GM21717 (cell line): ENCODE data around the gene ZDBF2.
"Not testable (repeated sequence)": the region's sequence is repeated elsewhere in the genome, so short reads cannot be mapped to it uniquely, and the experiment has no call there.

Experiments used
- ATAC-seq: cut with Tn5 transposase; IDR thresholded peaks from one replicate; pipeline ENCODE4 v1.9.1; 2021; ENCODE audit warnings: mild to moderate bottlenecking, moderate library complexity; ENCODE audit not compliant: unreplicated experiment

ZDBF2 gene

DNA sequence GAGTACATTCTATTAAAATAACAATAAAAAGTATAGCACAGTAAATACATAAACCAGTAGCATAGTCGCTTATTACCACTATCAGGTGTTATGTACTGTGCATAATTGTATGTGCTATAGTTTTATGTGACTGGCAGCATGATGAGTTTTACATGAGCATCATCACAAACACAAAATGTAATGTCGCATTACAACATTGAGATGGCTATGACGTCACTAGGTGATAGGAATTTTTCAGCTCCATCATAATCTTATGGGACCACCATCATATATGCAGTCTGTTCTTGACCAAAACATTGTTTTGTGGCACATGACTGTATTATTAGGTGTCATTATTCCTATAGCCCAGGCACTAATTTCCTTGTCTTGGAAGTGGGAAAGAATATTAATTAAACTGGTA is 48.6 kb downstream of the ZDBF2 start:
- no peak for ATAC-seq

GRCh38 chr2:206323486-206323885 is 49.0 kb downstream of the ZDBF2 start:
- ATAC-seq = no peak

DNA sequence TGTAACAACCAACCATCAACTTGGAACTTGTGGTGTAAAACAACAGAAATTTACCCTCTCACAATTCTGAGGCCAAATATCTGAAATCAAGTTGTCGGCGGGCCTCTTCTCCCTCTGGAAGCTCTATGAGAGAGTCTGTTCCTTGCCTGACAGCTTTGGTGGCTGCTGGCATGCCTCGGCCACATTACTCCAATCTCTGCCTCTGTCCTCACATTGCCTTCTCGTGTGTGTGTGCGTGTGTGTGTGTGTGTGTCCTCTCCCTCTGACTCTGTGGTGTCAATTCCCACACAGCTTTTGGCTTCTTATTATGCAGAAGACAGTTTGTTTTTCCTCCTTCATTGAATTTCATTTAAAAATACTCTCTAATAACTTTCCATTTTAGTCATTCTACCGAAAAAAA is 50.4 kb downstream of the ZDBF2 start:
- ATAC-seq = no peak

DNA sequence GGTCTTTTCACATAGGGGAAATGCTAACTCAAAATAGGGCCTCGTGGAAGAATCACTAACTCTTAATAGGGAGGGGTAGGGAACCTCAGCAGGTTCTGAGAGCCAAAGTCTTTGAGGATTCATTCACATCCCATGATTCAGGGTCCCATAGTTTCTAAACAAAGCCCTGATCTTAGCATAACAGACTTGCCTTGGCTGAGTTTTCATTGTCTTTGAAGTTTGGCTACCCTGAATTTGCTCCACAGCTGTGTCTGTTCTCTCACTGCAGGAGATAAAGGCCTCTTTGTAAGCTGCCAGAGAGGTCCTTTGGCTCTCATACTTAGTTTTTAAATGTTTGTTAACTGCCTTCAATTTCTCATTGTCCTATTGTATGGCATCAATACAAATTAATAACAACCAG is 54.5 kb downstream of the ZDBF2 start:
- ATAC-seq = no peak

DNA sequence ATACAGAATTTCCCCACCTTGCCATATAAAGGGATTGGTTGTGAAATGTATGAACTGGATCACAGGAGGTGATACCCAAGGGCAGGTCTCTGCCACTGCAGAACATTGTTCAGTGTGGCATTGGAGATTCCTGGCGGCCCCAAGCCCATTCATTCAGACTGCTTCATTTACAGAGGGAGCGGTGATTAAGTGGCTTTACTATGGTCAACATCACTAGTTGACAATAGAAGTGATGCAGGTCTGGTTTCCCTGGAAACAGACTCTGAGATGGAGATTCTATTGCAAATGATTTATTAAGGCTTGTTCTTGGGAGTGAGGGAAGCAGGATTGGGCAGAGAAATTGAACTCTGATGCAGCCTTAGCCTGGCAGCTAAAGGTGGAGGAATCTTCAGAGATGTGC is 62.4 kb downstream of the ZDBF2 start:
- ATAC-seq = no peak

GRCh38 chr2:206337956-206338355 is 63.5 kb downstream of the ZDBF2 start:
- ATAC-seq = no peak

DNA sequence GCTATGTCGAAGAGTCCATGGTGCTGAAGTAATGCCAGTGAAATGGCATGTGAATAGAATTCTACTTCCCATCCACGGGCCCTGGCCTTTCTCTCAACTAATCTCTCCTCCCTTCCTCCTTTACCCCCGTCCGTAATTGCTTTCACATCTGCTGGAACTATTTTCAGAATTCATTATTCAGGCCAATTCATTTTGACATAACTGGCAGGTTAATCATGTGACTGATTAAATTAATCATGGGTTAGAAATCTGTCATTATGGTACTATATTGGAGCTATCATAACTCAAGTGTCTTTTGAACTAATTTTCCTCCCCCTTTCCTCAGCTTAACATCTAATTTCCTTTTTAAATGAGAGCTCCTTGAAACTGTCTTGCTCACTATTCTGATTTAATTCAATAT is 66.9 kb downstream of the ZDBF2 start:
- ATAC-seq = no peak

DNA sequence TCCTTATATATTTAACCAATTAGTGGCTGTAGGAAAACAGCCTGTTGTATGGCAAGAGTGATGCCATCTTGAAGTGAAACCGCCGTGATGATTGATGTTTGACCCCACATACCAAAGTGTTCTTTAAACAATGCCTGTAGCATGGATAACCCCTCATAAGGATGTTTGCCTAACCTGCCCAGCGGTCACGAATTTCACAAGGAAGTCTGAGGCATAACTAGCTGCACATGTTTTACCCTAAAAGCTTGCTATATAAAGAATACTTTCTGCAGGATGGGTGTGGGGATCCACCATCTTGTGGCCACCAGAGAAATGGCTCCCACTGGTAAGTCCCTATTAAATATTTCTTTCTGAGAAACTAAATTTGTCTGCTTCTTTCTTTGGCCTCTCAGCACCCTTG is 68.7 kb downstream of the ZDBF2 start:
- no peak for ATAC-seq

GRCh38 chr2:206343816-206344215 is 69.4 kb downstream of the ZDBF2 start:
- no peak for ATAC-seq

- ATAC-seq = no peak
Measured at GRCh38 chr2:206345606-206346005, 71.1 kb downstream of the ZDBF2 start.

DNA sequence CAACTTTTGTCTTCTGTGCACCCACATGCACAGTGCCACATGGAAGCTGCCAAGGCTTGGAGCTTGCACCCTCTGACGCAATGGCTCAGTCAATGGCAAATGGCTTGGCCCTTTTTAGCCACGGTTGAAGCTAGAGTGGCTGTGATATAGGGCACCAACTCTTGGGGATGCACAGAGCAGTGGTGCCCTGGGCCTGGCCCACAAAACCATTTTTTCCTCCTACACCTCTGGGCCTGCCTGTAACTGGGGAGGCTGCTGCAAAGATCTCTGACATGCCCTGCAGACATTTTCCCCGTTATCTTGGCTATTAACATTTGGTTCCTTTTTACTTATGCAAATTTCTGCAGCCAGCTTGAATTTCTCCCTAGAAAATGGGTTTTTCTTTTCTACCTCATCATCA is 74.9 kb downstream of the ZDBF2 start:
- ATAC-seq = no peak

GRCh38 chr2:206352571-206352970 is 78.1 kb downstream of the ZDBF2 start:
- no peak for ATAC-seq

- no peak for ATAC-seq
Measured at GRCh38 chr2:206353685-206354084, 79.2 kb downstream of the ZDBF2 start.

- ATAC-seq = no peak
Measured at GRCh38 chr2:206354129-206354528, 79.7 kb downstream of the ZDBF2 start.

GRCh38 chr2:206356840-206357239 is 82.4 kb downstream of the ZDBF2 start:
- ATAC-seq = not testable (repeated sequence)

GRCh38 chr2:206360840-206361239 is 86.4 kb downstream of the ZDBF2 start:
- not testable (repeated sequence) for ATAC-seq

- no peak for ATAC-seq
Measured at GRCh38 chr2:206361407-206362045, 87.1 kb downstream of the ZDBF2 start.
